ENCODE results near the gene XKR7. TPM values are rescaled to one million over a fixed set of nuclear protein-coding genes. Genes with fewer than 3 reads are reported as not detected.

XKR7 gene
- polyA plus RNA-seq, 1 donor from 2014 or later: 9.6 TPM

GRCh38 chr20:31925631-31926030, 42.3 kb upstream of the XKR7 start:
- H3K27ac ChIP-seq (ENCODE audit: low read length): no peak overlapping the region
- no peak overlapping the region for H3K9ac ChIP-seq (ENCODE audit: low read length)
- no peak overlapping the region for H2AFZ ChIP-seq (ENCODE audit: low read depth, low read length)
- H3K9me3 ChIP-seq (ENCODE audit: low read length): no peaks in the 10 kb centered on the region
- H3K27me3 ChIP-seq (ENCODE audit: insufficient read depth, low read depth, low read length): no peaks in the 10 kb centered on the region
- no peaks in the 10 kb centered on the region for H4K20me1 ChIP-seq (ENCODE audit: insufficient read depth)
- H3K36me3 ChIP-seq (ENCODE audit: insufficient read depth, low read length): no peaks in the 10 kb centered on the region
- H3K4me3 ChIP-seq (ENCODE audit: low read length): no peak overlapping the region
- no peaks in the 10 kb centered on the region for H3K79me2 ChIP-seq (replicated peaks; ENCODE audit: insufficient read depth, low read length)
- TF ChIP-seq MXI1 (conservative IDR thresholded peaks at IDR 0.05; ENCODE audit: poor library complexity, severe bottlenecking) (no peak), TAF1 (IDR thresholded peaks at IDR 0.05; ENCODE audit: low read depth) (no peak), POLR2AphosphoS5 (IDR thresholded peaks at IDR 0.05) (no peak), EZH2 (IDR thresholded peaks at IDR 0.05; ENCODE audit: borderline replicate concordance, insufficient read depth, low read length, poor library complexity, severe bottlenecking) (no peak), SMC3 (conservative IDR thresholded peaks at IDR 0.05; ENCODE audit: poor library complexity) (no peak), RAD21 (conservative IDR thresholded peaks at IDR 0.05) (no peak), EP300 (conservative IDR thresholded peaks at IDR 0.05; ENCODE audit: poor library complexity, severe bottlenecking) (no peak)
- TF ChIP-seq, protein P1, sequence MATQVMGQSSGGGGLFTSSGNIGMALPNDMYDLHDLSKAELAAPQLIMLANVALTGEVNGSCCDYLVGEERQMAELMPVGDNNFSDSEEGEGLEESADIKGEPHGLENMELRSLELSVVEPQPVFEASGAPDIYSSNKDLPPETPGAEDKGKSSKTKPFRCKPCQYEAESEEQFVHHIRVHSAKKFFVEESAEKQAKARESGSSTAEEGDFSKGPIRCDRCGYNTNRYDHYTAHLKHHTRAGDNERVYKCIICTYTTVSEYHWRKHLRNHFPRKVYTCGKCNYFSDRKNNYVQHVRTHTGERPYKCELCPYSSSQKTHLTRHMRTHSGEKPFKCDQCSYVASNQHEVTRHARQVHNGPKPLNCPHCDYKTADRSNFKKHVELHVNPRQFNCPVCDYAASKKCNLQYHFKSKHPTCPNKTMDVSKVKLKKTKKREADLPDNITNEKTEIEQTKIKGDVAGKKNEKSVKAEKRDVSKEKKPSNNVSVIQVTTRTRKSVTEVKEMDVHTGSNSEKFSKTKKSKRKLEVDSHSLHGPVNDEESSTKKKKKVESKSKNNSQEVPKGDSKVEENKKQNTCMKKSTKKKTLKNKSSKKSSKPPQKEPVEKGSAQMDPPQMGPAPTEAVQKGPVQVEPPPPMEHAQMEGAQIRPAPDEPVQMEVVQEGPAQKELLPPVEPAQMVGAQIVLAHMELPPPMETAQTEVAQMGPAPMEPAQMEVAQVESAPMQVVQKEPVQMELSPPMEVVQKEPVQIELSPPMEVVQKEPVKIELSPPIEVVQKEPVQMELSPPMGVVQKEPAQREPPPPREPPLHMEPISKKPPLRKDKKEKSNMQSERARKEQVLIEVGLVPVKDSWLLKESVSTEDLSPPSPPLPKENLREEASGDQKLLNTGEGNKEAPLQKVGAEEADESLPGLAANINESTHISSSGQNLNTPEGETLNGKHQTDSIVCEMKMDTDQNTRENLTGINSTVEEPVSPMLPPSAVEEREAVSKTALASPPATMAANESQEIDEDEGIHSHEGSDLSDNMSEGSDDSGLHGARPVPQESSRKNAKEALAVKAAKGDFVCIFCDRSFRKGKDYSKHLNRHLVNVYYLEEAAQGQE (IDR thresholded peaks at IDR 0.05; ENCODE audit: borderline replicate concordance): no peak
- TF ChIP-seq, protein P2, sequence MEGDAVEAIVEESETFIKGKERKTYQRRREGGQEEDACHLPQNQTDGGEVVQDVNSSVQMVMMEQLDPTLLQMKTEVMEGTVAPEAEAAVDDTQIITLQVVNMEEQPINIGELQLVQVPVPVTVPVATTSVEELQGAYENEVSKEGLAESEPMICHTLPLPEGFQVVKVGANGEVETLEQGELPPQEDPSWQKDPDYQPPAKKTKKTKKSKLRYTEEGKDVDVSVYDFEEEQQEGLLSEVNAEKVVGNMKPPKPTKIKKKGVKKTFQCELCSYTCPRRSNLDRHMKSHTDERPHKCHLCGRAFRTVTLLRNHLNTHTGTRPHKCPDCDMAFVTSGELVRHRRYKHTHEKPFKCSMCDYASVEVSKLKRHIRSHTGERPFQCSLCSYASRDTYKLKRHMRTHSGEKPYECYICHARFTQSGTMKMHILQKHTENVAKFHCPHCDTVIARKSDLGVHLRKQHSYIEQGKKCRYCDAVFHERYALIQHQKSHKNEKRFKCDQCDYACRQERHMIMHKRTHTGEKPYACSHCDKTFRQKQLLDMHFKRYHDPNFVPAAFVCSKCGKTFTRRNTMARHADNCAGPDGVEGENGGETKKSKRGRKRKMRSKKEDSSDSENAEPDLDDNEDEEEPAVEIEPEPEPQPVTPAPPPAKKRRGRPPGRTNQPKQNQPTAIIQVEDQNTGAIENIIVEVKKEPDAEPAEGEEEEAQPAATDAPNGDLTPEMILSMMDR (IDR thresholded peaks at IDR 0.05; ENCODE audit: poor library complexity, severe bottlenecking): no peak
- H3K4me2 ChIP-seq (ENCODE audit: low read length): no peak overlapping the region
- no peaks in the 10 kb centered on the region for H3F3A ChIP-seq (ENCODE audit: insufficient read depth, low read length, poor library complexity, severe bottlenecking)
- H3K9me2 ChIP-seq (ENCODE audit: insufficient read depth, low read length): no peaks in the 10 kb centered on the region

- no peaks in the 10 kb centered on the region for H3K9me2 ChIP-seq (ENCODE audit: insufficient read depth, low read length)
- H3K4me3 ChIP-seq (ENCODE audit: low read length): no peak overlapping the region
- no peaks in the 10 kb centered on the region for H3K79me2 ChIP-seq (replicated peaks; ENCODE audit: insufficient read depth, low read length)
- H3K4me2 ChIP-seq (ENCODE audit: low read length): no peak overlapping the region
- H3K27me3 ChIP-seq (ENCODE audit: insufficient read depth, low read depth, low read length): no peaks in the 10 kb centered on the region
- H3K9me3 ChIP-seq (ENCODE audit: low read length): no peaks in the 10 kb centered on the region
- H2AFZ ChIP-seq (ENCODE audit: low read depth, low read length): no peak overlapping the region
- H3F3A ChIP-seq (ENCODE audit: insufficient read depth, low read length, poor library complexity, severe bottlenecking): no peaks in the 10 kb centered on the region
- TF ChIP-seq MXI1 (conservative IDR thresholded peaks at IDR 0.05; ENCODE audit: poor library complexity, severe bottlenecking) (no peak), POLR2AphosphoS5 (IDR thresholded peaks at IDR 0.05) (no peak), SMC3 (conservative IDR thresholded peaks at IDR 0.05; ENCODE audit: poor library complexity) (no peak), EP300 (conservative IDR thresholded peaks at IDR 0.05; ENCODE audit: poor library complexity, severe bottlenecking) (no peak), EZH2 (IDR thresholded peaks at IDR 0.05; ENCODE audit: borderline replicate concordance, insufficient read depth, low read length, poor library complexity, severe bottlenecking) (no peak), TAF1 (IDR thresholded peaks at IDR 0.05; ENCODE audit: low read depth) (no peak)
- TF ChIP-seq, protein P2 (IDR thresholded peaks at IDR 0.05; ENCODE audit: poor library complexity, severe bottlenecking): no peak
- TF ChIP-seq, protein P1 (IDR thresholded peaks at IDR 0.05; ENCODE audit: borderline replicate concordance): no peak
- H3K27ac ChIP-seq (ENCODE audit: low read length): no peak overlapping the region
- no peaks in the 10 kb centered on the region for H3K36me3 ChIP-seq (ENCODE audit: insufficient read depth, low read length)
- H3K9ac ChIP-seq (ENCODE audit: low read length): no peak overlapping the region
- no peaks in the 10 kb centered on the region for H4K20me1 ChIP-seq (ENCODE audit: insufficient read depth)
These were observed 41.5 kb upstream of the XKR7 start for GRCh38 chr20:31926493-31926892.
